Ishikawa (cell line): ENCODE measurements around the gene MAMSTR.

ENCODE experiments used
- CEBPB ChIP-seq: IDR thresholded peaks from 2 replicates; pipeline ENCODE4 v1.6.1; 2012
- CREB1 ChIP-seq: IDR thresholded peaks from 2 replicates; pipeline ENCODE4 v1.6.1; 2012; ENCODE audit warnings: low read depth
- EGR1 ChIP-seq: IDR thresholded peaks from 2 replicates; pipeline ENCODE4 v1.6.1; 2012
- EP300 ChIP-seq: IDR thresholded peaks from 2 replicates; pipeline ENCODE4 v1.6.1; 2012; ENCODE audit warnings: borderline replicate concordance
- FOXM1 ChIP-seq: IDR thresholded peaks from 2 replicates; pipeline ENCODE4 v1.6.1; 2012; ENCODE audit warnings: low read depth, borderline replicate concordance
- MAX ChIP-seq: IDR thresholded peaks from 2 replicates; pipeline ENCODE4 v1.6.1; 2012
- NFIC ChIP-seq: IDR thresholded peaks from 2 replicates; pipeline ENCODE4 v1.6.1; 2012
- RAD21 ChIP-seq: IDR thresholded peaks from 2 replicates; pipeline ENCODE4 v1.6.1; 2012; ENCODE audit warnings: low read depth
- REST ChIP-seq: IDR thresholded peaks from 2 replicates; pipeline ENCODE4 v1.6.1; 2012; ENCODE audit warnings: low read depth, mild to moderate bottlenecking
- TAF1 ChIP-seq: IDR thresholded peaks from 2 replicates; pipeline ENCODE4 v1.6.1; 2012; ENCODE audit warnings: low read depth, mild to moderate bottlenecking
- TCF12 ChIP-seq: IDR thresholded peaks from 2 replicates; pipeline ENCODE4 v1.6.1; 2012; ENCODE audit warnings: low read depth
- TEAD4 ChIP-seq: IDR thresholded peaks from 2 replicates; pipeline ENCODE4 v1.6.1; 2012
- USF1 ChIP-seq: IDR thresholded peaks from 2 replicates; pipeline ENCODE4 v1.6.1; 2012
- YY1 ChIP-seq: IDR thresholded peaks from 2 replicates; pipeline ENCODE4 v1.6.1; 2012; ENCODE audit warnings: low read depth
- ZBTB7A ChIP-seq: IDR thresholded peaks from 2 replicates; pipeline ENCODE4 v1.6.1; 2012; ENCODE audit warnings: low read depth

MAMSTR gene

GRCh38 chr19:48750771-48751504 lies 31.4 kb upstream of the MAMSTR start:
- no peak for TF ChIP-seq TAF1
- TF ChIP-seq CREB1: no peak
- no peak for TF ChIP-seq REST
- no peak for TF ChIP-seq EP300
- no peak for TF ChIP-seq USF1
- no peak for TF ChIP-seq CEBPB
- TF ChIP-seq TEAD4: no peak
- no peak for TF ChIP-seq YY1

- TF ChIP-seq CREB1 (no peak), EGR1 (no peak), EP300 (no peak), ZBTB7A (no peak), NFIC (no peak)
Measured at GRCh38 chr19:48750351-48750750, 30.8 kb upstream of the MAMSTR start.

GRCh38 chr19:48749571-48750198 lies 30.2 kb upstream of the MAMSTR start:
- TF ChIP-seq NFIC (no peak), REST (no peak), CREB1 (no peak), EP300 (no peak), CEBPB (no peak), TEAD4 (no peak), MAX (no peak), YY1 (no peak), ZBTB7A (no peak)

- TF ChIP-seq YY1 (no peak), FOXM1 (no peak), CREB1 (no peak), USF1 (no peak), NFIC (no peak), TAF1 (no peak)
Measured at GRCh38 chr19:48746738-48747575, 27.4 kb upstream of the MAMSTR start, which contains the start of gene IZUMO1. Gene IZUMO1, minus strand, starts transcription at chr19:48746909. Its CDS starts 1,050 bp downstream, at chr19:48745859.

- TF ChIP-seq TAF1 (no peak), FOXM1 (no peak), TEAD4 (no peak), ZBTB7A (no peak), USF1 (no peak), RAD21 (no peak), EP300 (no peak), NFIC (no peak), YY1 (no peak), CREB1 (no peak), CEBPB (no peak), EGR1 (no peak), MAX (no peak), TCF12 (no peak), REST (no peak)
Measured at GRCh38 chr19:48746110-48746509, 26.6 kb upstream of the MAMSTR start.
